ENCODE results near the gene DHRS1.
A peak's percentile ranks its signal among the peaks of the same experiment; 100 is the strongest.

DHRS1 gene

DNA sequence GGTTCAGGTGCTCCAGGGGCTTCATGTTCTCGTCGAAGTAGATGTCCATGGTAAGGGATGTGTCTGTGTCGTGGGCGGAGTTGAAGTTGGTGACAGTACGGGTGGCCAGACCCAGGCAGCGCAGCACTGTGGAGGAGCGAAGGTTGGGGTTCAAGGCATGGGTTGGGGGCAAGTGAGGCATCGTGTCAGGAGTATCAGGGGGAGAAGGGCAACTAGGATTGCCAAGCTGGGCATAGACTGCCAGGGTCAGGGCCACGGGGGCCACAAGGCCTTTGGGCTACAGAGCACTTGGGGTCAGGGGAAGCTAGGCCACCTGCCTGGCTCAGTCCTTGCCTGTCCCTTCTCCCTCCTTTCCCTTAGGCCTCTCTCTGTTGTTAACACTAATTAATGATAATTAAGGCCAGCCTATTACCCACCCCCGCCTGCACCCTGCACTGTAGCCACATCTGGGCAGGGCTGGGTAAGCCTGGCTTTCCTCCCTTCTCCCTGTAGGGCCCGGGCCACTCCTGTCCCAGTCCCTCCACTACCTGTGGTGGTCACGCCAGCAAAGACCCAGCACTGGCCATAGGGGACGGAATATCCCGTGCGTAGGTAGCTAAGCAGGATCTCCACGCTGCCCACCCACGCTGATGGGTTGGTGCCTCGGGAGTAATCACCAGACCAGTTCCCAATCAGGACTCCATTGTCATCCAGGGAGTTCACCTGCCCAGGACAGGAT is 40.9 kb downstream of the DHRS1 start:
- TF ChIP-seq, protein P1, sequence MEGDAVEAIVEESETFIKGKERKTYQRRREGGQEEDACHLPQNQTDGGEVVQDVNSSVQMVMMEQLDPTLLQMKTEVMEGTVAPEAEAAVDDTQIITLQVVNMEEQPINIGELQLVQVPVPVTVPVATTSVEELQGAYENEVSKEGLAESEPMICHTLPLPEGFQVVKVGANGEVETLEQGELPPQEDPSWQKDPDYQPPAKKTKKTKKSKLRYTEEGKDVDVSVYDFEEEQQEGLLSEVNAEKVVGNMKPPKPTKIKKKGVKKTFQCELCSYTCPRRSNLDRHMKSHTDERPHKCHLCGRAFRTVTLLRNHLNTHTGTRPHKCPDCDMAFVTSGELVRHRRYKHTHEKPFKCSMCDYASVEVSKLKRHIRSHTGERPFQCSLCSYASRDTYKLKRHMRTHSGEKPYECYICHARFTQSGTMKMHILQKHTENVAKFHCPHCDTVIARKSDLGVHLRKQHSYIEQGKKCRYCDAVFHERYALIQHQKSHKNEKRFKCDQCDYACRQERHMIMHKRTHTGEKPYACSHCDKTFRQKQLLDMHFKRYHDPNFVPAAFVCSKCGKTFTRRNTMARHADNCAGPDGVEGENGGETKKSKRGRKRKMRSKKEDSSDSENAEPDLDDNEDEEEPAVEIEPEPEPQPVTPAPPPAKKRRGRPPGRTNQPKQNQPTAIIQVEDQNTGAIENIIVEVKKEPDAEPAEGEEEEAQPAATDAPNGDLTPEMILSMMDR (conservative IDR thresholded peaks at IDR 0.05; ENCODE audit: low read depth) = no peak
- ChIA-PET CTCF (interaction anchor here (0.9 kb wide), 1 partner anchor 49 kb away, joined by 3 read pairs; the partner anchor contains the start of gene CIDEB), POLR2A (ENCODE audit: low non-redundant PET) (interaction anchor here (0.6 kb wide), 1 partner anchor 68 kb away, joined by 6 read pairs; no protein-coding TSS in a partner anchor)
- no peak for DNase-seq (ENCODE audit: low spot score)
- H3K27ac ChIP-seq = peak overlapping the region; percentile 96

DNA sequence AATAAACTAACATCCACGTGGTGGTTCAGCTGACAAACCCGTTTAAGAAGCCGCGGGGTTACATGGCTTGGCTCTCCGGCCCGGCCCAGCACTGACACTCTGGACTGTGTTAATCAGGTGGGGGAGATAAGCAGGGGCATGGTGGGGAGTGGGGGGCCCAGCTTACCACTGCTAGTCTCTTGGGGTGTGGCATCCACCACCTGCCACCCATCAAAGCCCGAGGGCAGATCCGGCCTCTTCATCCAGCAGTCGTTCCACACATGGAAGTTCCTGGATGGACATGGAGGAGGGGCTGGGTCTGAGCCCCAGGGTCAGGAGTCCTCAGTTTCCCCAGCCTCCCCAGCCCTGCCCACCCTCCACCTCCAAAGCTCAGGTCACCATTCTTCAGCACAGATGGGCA is 41.5 kb downstream of the DHRS1 start:
- TF ChIP-seq, protein P1 (conservative IDR thresholded peaks at IDR 0.05; ENCODE audit: low read depth) = no peak
- DNase-seq (ENCODE audit: low spot score) = no peak
- CTCF ChIA-PET = interaction anchor here (0.8 to 0.9 kb wide), 2 partner anchors 15 to 50 kb away, joined by 3 read pairs; partner anchors contain the start of gene CIDEB
- H3K27ac ChIP-seq = peak overlapping the region; percentile 96
- POLR2A ChIA-PET (ENCODE audit: low non-redundant PET) = interaction anchor here (0.5 to 0.6 kb wide), 2 partner anchors 10 to 69 kb away, joined by 3 to 6 read pairs; no protein-coding TSS in a partner anchor

- peak overlapping the region; percentile 57 for H3K27ac ChIP-seq
- no peak for DNase-seq (ENCODE audit: low spot score)
- POLR2A ChIA-PET (ENCODE audit: low non-redundant PET) = no interaction called here
- CTCF ChIA-PET = interaction anchor here (0.6 kb wide), 1 partner anchor 52 kb away, joined by 3 read pairs; no protein-coding TSS in a partner anchor
- TF ChIP-seq, protein P1 (conservative IDR thresholded peaks at IDR 0.05; ENCODE audit: low read depth) = no peak
These were observed 42.6 kb downstream of the DHRS1 start for GRCh38 chr14:24256960-24257359.

DNA sequence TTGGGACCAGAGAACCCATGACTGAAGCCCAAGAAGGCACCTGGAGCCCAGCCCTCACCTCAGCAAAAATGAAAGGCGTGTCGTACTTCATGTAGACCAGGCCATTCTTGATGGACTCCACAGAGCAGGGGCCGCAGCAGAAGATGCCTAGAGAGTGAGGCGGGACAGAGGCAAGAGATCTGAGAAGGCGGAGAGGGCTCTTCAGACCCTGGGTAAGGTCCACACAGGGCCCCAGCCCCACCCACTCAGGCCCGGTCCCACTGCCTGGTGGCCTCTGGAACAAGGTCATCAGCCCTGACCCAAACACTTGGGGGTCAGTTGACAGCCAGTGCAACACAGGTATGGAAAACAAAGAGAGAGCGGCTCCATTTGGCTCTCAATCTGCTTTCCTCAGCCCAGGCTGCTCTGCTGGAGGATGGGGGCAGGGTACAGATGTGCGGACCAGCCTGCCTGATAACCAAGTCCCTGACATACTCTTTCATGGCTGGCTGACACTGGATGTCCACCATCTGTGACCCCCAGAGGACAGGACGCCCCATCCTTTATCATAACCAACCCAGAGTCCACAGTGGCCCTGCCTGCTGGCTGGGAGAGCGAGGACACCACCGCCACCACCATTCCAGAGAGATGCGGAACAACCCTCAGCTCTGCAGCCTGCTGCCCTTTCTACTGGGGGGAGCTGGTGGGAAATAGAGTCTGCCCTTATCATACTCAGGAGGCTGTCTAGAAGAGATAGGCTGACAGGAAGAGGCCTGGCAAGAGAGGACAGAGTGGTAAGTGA is 43.5 kb downstream of the DHRS1 start:
- no peak for DNase-seq (ENCODE audit: low spot score)
- TF ChIP-seq, protein P1 (conservative IDR thresholded peaks at IDR 0.05; ENCODE audit: low read depth) = no peak
- H3K27ac ChIP-seq = peak overlapping the region; percentile 57
- ChIA-PET POLR2A (ENCODE audit: low non-redundant PET) (no interaction called here), CTCF (interaction anchor here (0.6 kb wide), 1 partner anchor 52 kb away, joined by 3 read pairs; no protein-coding TSS in a partner anchor)

DNA sequence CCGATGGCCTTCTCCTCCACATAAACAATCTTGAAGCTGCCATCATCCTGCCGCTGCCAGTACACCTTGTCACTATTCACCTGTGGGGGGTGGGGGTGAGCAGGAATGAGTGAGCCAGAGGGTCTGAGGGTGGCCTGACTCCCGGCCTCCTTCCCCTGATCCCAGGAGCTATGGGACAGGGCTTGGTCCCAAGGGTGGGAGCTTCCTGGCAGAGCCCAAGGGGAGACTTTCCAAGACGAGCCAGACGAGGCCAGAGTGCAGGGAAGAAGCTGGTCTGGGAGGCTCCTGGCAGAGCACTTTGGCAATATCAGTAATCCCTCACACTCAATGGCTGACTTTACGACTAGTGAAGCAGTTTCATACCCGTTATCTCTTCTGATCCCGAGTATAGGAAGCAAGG is 44.1 kb downstream of the DHRS1 start:
- TF ChIP-seq, protein P1 (conservative IDR thresholded peaks at IDR 0.05; ENCODE audit: low read depth) = no peak
- no peak for DNase-seq (ENCODE audit: low spot score)
- H3K27ac ChIP-seq = peak overlapping the region; percentile 57; the same call in 1 of the 2 replicates
- CTCF ChIA-PET = no interaction called here
- POLR2A ChIA-PET (ENCODE audit: low non-redundant PET) = no interaction called here

DNA sequence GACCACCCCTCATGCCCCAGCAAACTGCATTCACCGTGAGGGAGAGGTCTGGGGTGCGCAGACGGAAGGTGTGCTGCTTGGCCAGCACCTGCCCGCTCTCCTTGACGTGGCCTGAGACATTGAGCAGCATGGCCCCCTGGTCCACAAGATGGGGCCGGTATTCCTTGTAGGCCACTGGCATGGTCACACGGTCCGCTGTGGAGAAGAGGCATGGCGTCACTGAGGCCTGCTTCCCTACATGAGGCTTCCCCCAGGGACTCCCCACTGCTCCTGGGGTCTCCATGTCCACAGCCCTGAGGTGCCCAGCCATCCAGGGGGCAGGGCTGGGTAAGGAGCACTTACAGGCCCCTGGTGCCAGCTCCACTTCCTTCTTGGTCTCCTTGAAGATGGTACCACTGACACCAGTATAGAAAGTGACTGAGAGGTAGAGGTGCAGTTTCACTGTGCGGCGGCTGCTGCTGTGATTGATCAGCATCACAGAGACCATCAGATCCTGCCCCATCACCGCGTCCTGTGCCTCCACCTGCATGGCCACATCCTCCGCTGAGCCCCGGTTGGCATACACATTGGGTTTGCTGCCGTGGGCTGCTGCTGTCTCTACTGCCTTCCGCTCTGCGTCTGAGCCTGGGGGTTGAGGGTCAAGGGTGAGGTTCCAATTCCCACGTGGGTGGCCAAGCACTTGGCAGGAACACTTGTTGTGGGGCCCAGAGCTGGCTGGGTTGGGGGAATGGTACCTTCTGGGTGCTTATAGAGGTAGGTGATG is 44.8 kb downstream of the DHRS1 start:
- ChIA-PET POLR2A (ENCODE audit: low non-redundant PET) (no interaction called here), CTCF (no interaction called here)
- DNase-seq (ENCODE audit: low spot score) = no peak
- H3K27ac ChIP-seq = peak overlapping the region; percentile 57
- TF ChIP-seq, protein P1 (conservative IDR thresholded peaks at IDR 0.05; ENCODE audit: low read depth) = no peak

Data from RWPE1 (cell line).